Mesenchymal stem cell (in vitro differentiated cells and primary cell): ENCODE data around the gene LPCAT3.
A peak's percentile ranks its signal among the peaks of the same experiment; 100 is the strongest.

Experiments used
- DNase-seq: peaks from one replicate; pipeline ENCODE4 v3.0.0-alpha.2; 2013
- H2AFZ ChIP-seq: one replicate; pipeline ENCODE4 v1.6.1; 2013; ENCODE audit warnings: low read depth, mild to moderate bottlenecking, control low read depth, inconsistent platforms, low read length, moderate library complexity
- H2AK5ac ChIP-seq: 2 replicates; pipeline ENCODE4 v1.6.1; 2013; ENCODE audit warnings: low read length, moderate library complexity, mild to moderate bottlenecking, inconsistent platforms; ENCODE audit not compliant: severe bottlenecking
- H2BK120ac ChIP-seq: one replicate; pipeline ENCODE4 v1.6.1; 2013; ENCODE audit warnings: low read depth, mild to moderate bottlenecking, inconsistent platforms, low read length, moderate library complexity
- H2BK12ac ChIP-seq, 2 experiments: one replicate each; pipeline ENCODE4 v1.6.1; 2013; ENCODE audit warnings: inconsistent platforms in 2 of 2, low read length in 2 of 2, mild to moderate bottlenecking in 2 of 2, moderate library complexity in 2 of 2, control low read depth in 1 of 2
- H2BK15ac ChIP-seq: one replicate; pipeline ENCODE4 v1.6.1; 2013; ENCODE audit warnings: mild to moderate bottlenecking, low read depth, inconsistent platforms; ENCODE audit not compliant: poor library complexity, severe bottlenecking
- H2BK5ac ChIP-seq: 2 replicates; pipeline ENCODE4 v1.6.1; 2013; ENCODE audit warnings: low read depth, mild to moderate bottlenecking, low read length, control low read depth, inconsistent platforms; ENCODE audit not compliant: poor library complexity, severe bottlenecking
- H3K14ac ChIP-seq, 2 experiments: one replicate each; pipeline ENCODE4 v1.6.1; 2013; ENCODE audit warnings: inconsistent platforms in 2 of 2, low read length in 2 of 2, control low read depth in 1 of 2, mild to moderate bottlenecking in 1 of 2, moderate library complexity in 1 of 2
- H3K18ac ChIP-seq, 2 experiments: one replicate each; pipeline ENCODE4 v1.6.1; 2013; ENCODE audit warnings: inconsistent platforms in 2 of 2, low read length in 2 of 2, control low read depth in 1 of 2, low read depth in 1 of 2, mild to moderate bottlenecking in 1 of 2
- H3K23ac ChIP-seq, 2 experiments: one replicate each; pipeline ENCODE4 v1.6.1; 2013; ENCODE audit warnings: inconsistent platforms in 2 of 2, low read length in 2 of 2, mild to moderate bottlenecking in 2 of 2, moderate library complexity in 2 of 2, control low read depth in 1 of 2
- H3K27ac ChIP-seq: 2 replicates; pipeline ENCODE4 v1.5.1; 2013; ENCODE audit warnings: mild to moderate bottlenecking, moderate library complexity, low read length, control low read depth, inconsistent platforms; ENCODE audit not compliant: poor library complexity, severe bottlenecking
- H3K27me3 ChIP-seq, 2 experiments: 2 replicates each; pipeline versions ENCODE4 v1.6.1 to v1.7.0; 2013; ENCODE audit warnings: low read length in 2 of 2, mild to moderate bottlenecking in 2 of 2, moderate library complexity in 2 of 2, control low read depth in 1 of 2, inconsistent platforms in 1 of 2; ENCODE audit not compliant: control insufficient read depth in 1 of 2, insufficient read depth in 1 of 2
- H3K36me3 ChIP-seq, 2 experiments: 2 replicates each; pipeline versions ENCODE4 v1.6.1 to v1.7.0; 2013; ENCODE audit warnings: low read length in 2 of 2, control low read depth in 1 of 2, inconsistent platforms in 1 of 2, low read depth in 1 of 2, mild to moderate bottlenecking in 1 of 2; ENCODE audit not compliant: insufficient read depth in 2 of 2, control insufficient read depth in 1 of 2
- H3K4ac ChIP-seq, 2 experiments: one replicate each; pipeline ENCODE4 v1.6.1; 2013; ENCODE audit warnings: inconsistent platforms in 2 of 2, low read length in 2 of 2, mild to moderate bottlenecking in 2 of 2, moderate library complexity in 2 of 2, control low read depth in 1 of 2, low read depth in 1 of 2
- H3K4me1 ChIP-seq: 2 replicates; pipeline ENCODE4 v1.6.1; 2013; ENCODE audit warnings: low read depth, low read length, control low read depth; ENCODE audit not compliant: control insufficient read depth, insufficient read depth
- H3K4me2 ChIP-seq: 2 replicates; pipeline ENCODE4 v1.6.1; 2013; ENCODE audit warnings: low read length, mild to moderate bottlenecking, inconsistent platforms; ENCODE audit not compliant: poor library complexity, severe bottlenecking
- H3K4me3 ChIP-seq, 2 experiments: 2 replicates each; pipeline versions ENCODE4 v1.5.1 to v1.7.0; 2013; ENCODE audit warnings: low read length in 2 of 2, mild to moderate bottlenecking in 2 of 2, control low read depth in 1 of 2, low read depth in 1 of 2; ENCODE audit not compliant: insufficient read depth in 1 of 2
- H3K79me1 ChIP-seq: replicated peaks from 2 replicates; pipeline ENCODE4 v1.6.1; 2013; ENCODE audit warnings: mild to moderate bottlenecking, control low read depth, low read length, inconsistent platforms; ENCODE audit not compliant: poor library complexity, severe bottlenecking
- H3K9ac ChIP-seq: 2 replicates; pipeline ENCODE4 v1.7.0; 2013; ENCODE audit warnings: mild to moderate bottlenecking, low read length, moderate library complexity
- H3K9me3 ChIP-seq: 2 replicates; pipeline ENCODE4 v1.7.0; 2013; ENCODE audit warnings: mild to moderate bottlenecking, low read length; ENCODE audit not compliant: control insufficient read depth
- H4K8ac ChIP-seq: one replicate; pipeline ENCODE4 v1.6.1; 2013; ENCODE audit warnings: inconsistent platforms, mild to moderate bottlenecking, low read length, moderate library complexity
- H4K91ac ChIP-seq: one replicate; pipeline ENCODE4 v1.6.1; 2013; ENCODE audit warnings: mild to moderate bottlenecking, low read length, inconsistent platforms
- WGBS: methylation state at CpG from one replicate; pipeline ENCODE4 v1.1.7; 2013; ENCODE audit warnings: mixed read lengths; 5-methylcytosine and 5-hydroxymethylcytosine counted together

The LPCAT3 gene

GRCh38 chr12:6964605-6965025, 53.7 kb downstream of the LPCAT3 start:
- Histone ChIP-seq H3K27me3 (no peaks in the 10 kb centered on the region), H3K9me3 (no peaks in the 10 kb centered on the region), H3K9ac (peak overlapping the region; percentile 75), H3K23ac (no peak overlapping the region), H2BK12ac (no peak overlapping the region), H2AK5ac (no peak overlapping the region), H2BK15ac (no peak overlapping the region), H3K4ac (peak overlapping the region in 1 of 2 experiments; percentile 1), H3K79me1 (peaks cover 11% of the 10 kb centered on the region), H3K4me1 (peaks cover 23% of the 10 kb centered on the region), H3K4me3 (no peak overlapping the region), H3K27ac (peak overlapping the region; percentile 2), H3K36me3 (peaks cover 52 to 54% of the 10 kb centered on the region in 2 experiments), H2BK120ac (no peak overlapping the region), H4K91ac (peak overlapping the region; percentile 84), H4K8ac (peak overlapping the region; percentile 72), H2BK5ac (no peak overlapping the region), H3K14ac (no peak overlapping the region), H3K18ac (no peak overlapping the region), H3K4me2 (no peak overlapping the region), H2AFZ (no peak overlapping the region)
- no peak for DNase-seq
- WGBS: 91% methylated on average over 8 of the region's 8 CpGs

- WGBS: 86% methylated on average over 17 of the region's 17 CpGs
- Histone ChIP-seq H3K18ac (no peak overlapping the region), H3K27ac (no peak overlapping the region)
Observed at GRCh38 chr12:6963791-6964413, 54.4 kb downstream of the LPCAT3 start.

GRCh38 chr12:6963016-6963731, 55.1 kb downstream of the LPCAT3 start:
- peak overlapping the region; percentile 97 for H4K91ac ChIP-seq
- H4K8ac ChIP-seq: no peak overlapping the region

More at GRCh38 chr12:6963791-6964413, 54.4 kb downstream of the LPCAT3 start:
- no peak overlapping the region for H2BK120ac ChIP-seq
- no peak overlapping the region for H3K4me2 ChIP-seq
- H4K91ac ChIP-seq: peak overlapping the region; percentile 43
- no peak overlapping the region for H2BK12ac ChIP-seq
- no peak overlapping the region for H3K14ac ChIP-seq
- no peak overlapping the region for H3K4me3 ChIP-seq
- no peak overlapping the region for H2AK5ac ChIP-seq
- no peak overlapping the region for H2BK15ac ChIP-seq
- H3K36me3 ChIP-seq: peaks cover 49 to 53% of the 10 kb centered on the region in 2 experiments
- H4K8ac ChIP-seq: peak overlapping the region; percentile 19
- no peaks in the 10 kb centered on the region for H3K27me3 ChIP-seq
- peaks cover 11% of the 10 kb centered on the region for H3K79me1 ChIP-seq
- H2BK5ac ChIP-seq: no peak overlapping the region
- H3K9ac ChIP-seq: peak overlapping the region; percentile 21
- no peak overlapping the region for H3K4ac ChIP-seq
- H2AFZ ChIP-seq: no peak overlapping the region
- no peak for DNase-seq
- peaks cover 23% of the 10 kb centered on the region for H3K4me1 ChIP-seq
- H3K9me3 ChIP-seq: no peaks in the 10 kb centered on the region
- no peak overlapping the region for H3K23ac ChIP-seq

More at GRCh38 chr12:6963016-6963731, 55.1 kb downstream of the LPCAT3 start:
- peak overlapping the region; percentile 41 for H2BK15ac ChIP-seq
- H3K27ac ChIP-seq: no peak overlapping the region
- H3K9ac ChIP-seq: peak overlapping the region; percentile 79
- H3K4me2 ChIP-seq: no peak overlapping the region
- no peak overlapping the region for H3K23ac ChIP-seq
- peak overlapping the region; percentile 51 to 80 for H2BK12ac ChIP-seq
- H2BK5ac ChIP-seq: no peak overlapping the region
- H3K9me3 ChIP-seq: no peaks in the 10 kb centered on the region
- peaks cover 20% of the 10 kb centered on the region for H3K4me1 ChIP-seq
- no peak overlapping the region for H3K14ac ChIP-seq
- WGBS: 85% methylated on average over 27 of the region's 32 CpGs
- H2AK5ac ChIP-seq: peak overlapping the region; percentile 42
- H3K79me1 ChIP-seq: peaks cover 11% of the 10 kb centered on the region
- peaks cover 42 to 50% of the 10 kb centered on the region in 2 experiments for H3K36me3 ChIP-seq
- H3K18ac ChIP-seq: peak overlapping the region in 1 of 2 experiments; percentile 24
- H2BK120ac ChIP-seq: no peak overlapping the region
- no peaks in the 10 kb centered on the region for H3K27me3 ChIP-seq
- no peak for DNase-seq
- H2AFZ ChIP-seq: peak overlapping the region; percentile 10
- H3K4ac ChIP-seq: peak overlapping the region; percentile 56 to 97
- H3K4me3 ChIP-seq: no peak overlapping the region
